ENCODE measurements around the gene CARD8. TPM values are rescaled to one million over a fixed set of nuclear protein-coding genes. Genes with fewer than 3 reads are reported as not detected.
A peak's percentile ranks its signal among the peaks of the same experiment; 100 is the strongest.

Gene CARD8
- total and polyA plus RNA-seq, 2 donors from 2014 or later, result 11.4 to 53.1 TPM

DNA sequence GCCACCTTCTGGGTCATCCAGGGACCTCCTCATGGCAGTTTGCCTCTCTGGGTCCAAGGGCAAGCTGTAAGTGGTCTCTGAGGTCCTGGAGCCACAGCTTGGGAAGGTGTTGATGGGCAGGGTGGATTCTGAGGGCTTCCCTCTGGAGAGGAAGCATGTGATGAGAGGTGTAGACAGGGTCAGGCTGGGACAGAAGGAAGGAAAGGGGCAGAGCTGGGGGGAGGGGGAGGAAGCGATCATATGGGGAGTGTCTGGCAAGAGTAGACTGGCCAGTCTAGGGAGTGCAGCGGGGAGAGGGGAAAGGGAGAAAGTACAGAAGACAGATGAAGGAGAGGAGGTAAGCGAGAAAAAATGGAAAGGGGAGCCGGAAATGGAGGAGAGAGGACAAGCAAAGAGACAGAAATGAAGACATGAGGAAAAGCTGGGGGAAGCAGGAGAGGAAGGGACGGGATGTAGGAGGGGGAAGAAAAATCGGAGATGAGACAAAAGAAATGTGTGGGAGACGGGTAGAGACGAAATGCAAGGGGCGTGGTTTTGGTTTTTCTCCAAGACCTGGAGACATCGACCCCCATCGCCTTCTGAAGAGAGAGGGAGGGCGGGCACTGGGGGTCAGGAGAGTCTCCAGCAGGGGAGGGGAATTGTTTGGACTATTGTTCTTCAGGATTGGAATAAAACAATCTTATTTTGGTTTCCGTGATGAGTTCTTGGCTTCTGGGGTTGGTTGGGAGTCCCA lies 58.6 kb downstream of the CARD8 start:
- no peaks in the 10 kb centered on the region for H3K9me3 ChIP-seq (ENCODE audit: control insufficient read depth in 2 of 3, insufficient read depth in 1 of 3, low read length in 3 of 3)
- H3K27me3 ChIP-seq (ENCODE audit: control insufficient read depth, insufficient read depth, low read length), result no peaks in the 10 kb centered on the region
- no peak overlapping the region for H3K9ac ChIP-seq (ENCODE audit: low read length in 3 of 3)
- no peaks in the 10 kb centered on the region for H3K4me1 ChIP-seq (ENCODE audit: control insufficient read depth in 2 of 3, insufficient read depth in 2 of 3, low read depth in 1 of 3, low read length in 3 of 3)
- no peak overlapping the region for H3K4me3 ChIP-seq (ENCODE audit: low read length in 3 of 3)
- DNase-seq (peak in 1 of 5 donors; percentile 37), FAIRE-seq (no peak)
- no peaks in the 10 kb centered on the region for H3K36me3 ChIP-seq (ENCODE audit: control insufficient read depth in 2 of 3, insufficient read depth in 3 of 3, low read length in 3 of 3)
- intact Hi-C loops (cut with DNase I), result no loop called here
- no peak overlapping the region for H3K27ac ChIP-seq (ENCODE audit: low read depth in 2 of 2, low read length in 2 of 2)
- TF ChIP-seq, protein P1, sequence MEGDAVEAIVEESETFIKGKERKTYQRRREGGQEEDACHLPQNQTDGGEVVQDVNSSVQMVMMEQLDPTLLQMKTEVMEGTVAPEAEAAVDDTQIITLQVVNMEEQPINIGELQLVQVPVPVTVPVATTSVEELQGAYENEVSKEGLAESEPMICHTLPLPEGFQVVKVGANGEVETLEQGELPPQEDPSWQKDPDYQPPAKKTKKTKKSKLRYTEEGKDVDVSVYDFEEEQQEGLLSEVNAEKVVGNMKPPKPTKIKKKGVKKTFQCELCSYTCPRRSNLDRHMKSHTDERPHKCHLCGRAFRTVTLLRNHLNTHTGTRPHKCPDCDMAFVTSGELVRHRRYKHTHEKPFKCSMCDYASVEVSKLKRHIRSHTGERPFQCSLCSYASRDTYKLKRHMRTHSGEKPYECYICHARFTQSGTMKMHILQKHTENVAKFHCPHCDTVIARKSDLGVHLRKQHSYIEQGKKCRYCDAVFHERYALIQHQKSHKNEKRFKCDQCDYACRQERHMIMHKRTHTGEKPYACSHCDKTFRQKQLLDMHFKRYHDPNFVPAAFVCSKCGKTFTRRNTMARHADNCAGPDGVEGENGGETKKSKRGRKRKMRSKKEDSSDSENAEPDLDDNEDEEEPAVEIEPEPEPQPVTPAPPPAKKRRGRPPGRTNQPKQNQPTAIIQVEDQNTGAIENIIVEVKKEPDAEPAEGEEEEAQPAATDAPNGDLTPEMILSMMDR (IDR thresholded peaks at IDR 0.05; ENCODE audit: borderline replicate concordance, extremely low read depth, insufficient read depth), result no peak

DNA sequence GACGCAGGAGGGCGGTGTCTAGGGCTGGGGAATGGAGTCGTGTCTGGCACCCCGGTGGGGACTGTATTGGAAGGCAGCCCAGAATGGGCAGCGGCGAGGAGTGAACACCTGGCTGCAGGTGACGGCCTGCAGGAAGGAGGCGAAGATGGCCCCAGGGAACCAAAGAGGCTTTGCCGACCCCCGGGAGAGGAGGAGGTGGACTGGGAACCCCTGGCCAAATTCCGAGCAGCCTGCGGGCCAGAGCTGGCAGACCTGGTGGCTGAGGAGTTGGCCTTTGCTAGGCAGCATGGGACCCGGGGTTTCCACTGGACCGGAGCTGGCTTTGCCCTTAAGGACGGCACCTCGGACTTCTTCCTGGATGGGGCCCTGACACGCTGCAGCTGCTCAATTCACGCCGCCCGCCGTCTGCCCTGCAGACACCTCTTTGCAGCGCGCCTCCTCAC lies 59.4 kb downstream of the CARD8 start:
- DNase-seq, result peak in 1 of 5 donors; percentile 73
- Histone ChIP-seq H3K4me3 (ENCODE audit: low read length in 3 of 3) (no peak overlapping the region), H3K27me3 (ENCODE audit: control insufficient read depth, insufficient read depth, low read length) (no peaks in the 10 kb centered on the region), H3K9ac (ENCODE audit: low read length in 3 of 3) (no peak overlapping the region), H3K27ac (ENCODE audit: low read depth in 2 of 2, low read length in 2 of 2) (no peak overlapping the region), H3K36me3 (ENCODE audit: control insufficient read depth in 2 of 3, insufficient read depth in 3 of 3, low read length in 3 of 3) (no peaks in the 10 kb centered on the region), H3K9me3 (ENCODE audit: control insufficient read depth in 2 of 3, insufficient read depth in 1 of 3, low read length in 3 of 3) (no peaks in the 10 kb centered on the region), H3K4me1 (ENCODE audit: control insufficient read depth in 2 of 3, insufficient read depth in 2 of 3, low read depth in 1 of 3, low read length in 3 of 3) (no peaks in the 10 kb centered on the region)
- intact Hi-C loops (cut with DNase I), result no loop called here
- TF ChIP-seq, protein P1 (IDR thresholded peaks at IDR 0.05; ENCODE audit: borderline replicate concordance, extremely low read depth, insufficient read depth), result no peak
- FAIRE-seq, result no peak

DNA sequence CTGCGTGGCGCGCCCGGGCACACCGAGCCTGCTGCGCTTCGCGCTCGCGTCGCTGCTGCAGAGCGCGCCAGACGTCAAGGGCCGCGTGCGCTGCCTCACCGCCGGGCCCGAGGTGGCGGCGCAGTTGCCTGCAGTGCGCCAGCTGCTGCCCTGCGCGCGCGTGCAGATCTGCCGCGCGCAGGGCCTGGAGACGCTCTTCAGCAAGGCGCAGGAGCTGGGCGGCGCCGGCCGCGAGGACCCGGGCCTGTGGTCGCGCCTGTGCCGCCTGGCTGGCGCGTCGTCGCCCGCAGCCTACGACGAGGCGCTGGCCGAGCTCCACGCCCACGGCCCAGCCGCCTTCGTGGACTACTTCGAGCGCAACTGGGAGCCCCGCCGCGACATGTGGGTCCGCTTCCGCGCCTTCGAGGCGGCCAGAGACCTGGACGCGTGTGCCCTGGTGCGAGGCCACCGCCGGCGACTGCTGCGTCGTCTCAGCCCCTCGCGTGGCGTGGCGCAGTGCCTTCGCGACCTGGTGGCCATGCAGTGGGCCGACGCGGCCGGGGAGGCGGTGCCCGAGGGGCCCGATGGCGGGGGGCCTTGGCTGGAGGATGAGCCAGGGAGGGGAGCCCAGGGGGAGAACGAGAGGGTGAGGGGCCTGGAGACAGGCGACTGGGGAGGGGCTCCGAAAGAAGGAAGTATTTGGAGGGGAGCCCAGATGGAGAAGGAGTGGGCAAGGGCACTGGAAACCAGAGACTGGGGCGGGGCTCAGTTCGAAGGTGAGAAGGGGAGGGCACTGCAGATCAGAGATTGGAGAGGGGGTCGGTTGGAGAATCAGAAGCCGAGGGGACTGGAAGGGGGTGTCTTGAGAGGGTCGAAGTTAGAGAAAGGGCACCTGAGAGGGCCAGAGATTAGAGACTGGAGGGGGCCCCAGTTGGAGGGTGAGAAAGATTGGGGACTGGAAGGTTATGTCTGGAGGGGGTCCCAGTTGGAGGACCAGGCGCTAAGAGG lies 60.6 kb downstream of the CARD8 start:
- intact Hi-C loops (cut with DNase I), result no loop called here
- no peaks in the 10 kb centered on the region for H3K36me3 ChIP-seq (ENCODE audit: control insufficient read depth in 2 of 3, insufficient read depth in 3 of 3, low read length in 3 of 3)
- no peak overlapping the region for H3K4me3 ChIP-seq (ENCODE audit: low read length in 3 of 3)
- FAIRE-seq, result no peak
- no peaks in the 10 kb centered on the region for H3K4me1 ChIP-seq (ENCODE audit: control insufficient read depth in 2 of 3, insufficient read depth in 2 of 3, low read depth in 1 of 3, low read length in 3 of 3)
- peak in 1 of 5 donors; percentile 66 for DNase-seq
- H3K9ac ChIP-seq (ENCODE audit: low read length in 3 of 3), result no peak overlapping the region
- no peaks in the 10 kb centered on the region for H3K27me3 ChIP-seq (ENCODE audit: control insufficient read depth, insufficient read depth, low read length)
- H3K27ac ChIP-seq (ENCODE audit: low read depth in 2 of 2, low read length in 2 of 2), result no peak overlapping the region
- H3K9me3 ChIP-seq (ENCODE audit: control insufficient read depth in 2 of 3, insufficient read depth in 1 of 3, low read length in 3 of 3), result no peaks in the 10 kb centered on the region
- TF ChIP-seq, protein P1 (IDR thresholded peaks at IDR 0.05; ENCODE audit: borderline replicate concordance, extremely low read depth, insufficient read depth), result no peak
